NB4 (cell line): Measurements from ENCODE around the gene TMCO4.

Source experiments
- CTCF ChIP-seq: IDR thresholded peaks from one replicate; pipeline ENCODE4 v1.5.1; 2012; ENCODE audit warnings: low read depth, low read length
- MAX ChIP-seq: IDR thresholded peaks from 2 replicates; pipeline ENCODE4 v1.6.1; 2011; ENCODE audit warnings: low read depth, low read length
- MYC ChIP-seq: IDR thresholded peaks from 2 replicates; pipeline ENCODE4 v1.6.1; 2011; ENCODE audit warnings: low read depth, low read length

- TF ChIP-seq CTCF, result no peak
- TF ChIP-seq MYC, result no peak
- TF ChIP-seq MAX, result no peak
These were observed 130.8 kb downstream of the TMCO4 start for GRCh38 chr1:19668888-19669287.
